ENCODE measurements around the gene GLIS2. TPM values are rescaled to one million over a fixed set of nuclear protein-coding genes. Genes with fewer than 3 reads are reported as not detected.

GLIS2 gene
- total RNA-seq, 1 experiment from 2014 or later, result 3.2 TPM

- DNase-seq (ENCODE audit: low spot score), result peak; percentile 88
These were observed 53.3 kb downstream of the GLIS2 start for GRCh38 chr16:4369007-4369733.

DNA sequence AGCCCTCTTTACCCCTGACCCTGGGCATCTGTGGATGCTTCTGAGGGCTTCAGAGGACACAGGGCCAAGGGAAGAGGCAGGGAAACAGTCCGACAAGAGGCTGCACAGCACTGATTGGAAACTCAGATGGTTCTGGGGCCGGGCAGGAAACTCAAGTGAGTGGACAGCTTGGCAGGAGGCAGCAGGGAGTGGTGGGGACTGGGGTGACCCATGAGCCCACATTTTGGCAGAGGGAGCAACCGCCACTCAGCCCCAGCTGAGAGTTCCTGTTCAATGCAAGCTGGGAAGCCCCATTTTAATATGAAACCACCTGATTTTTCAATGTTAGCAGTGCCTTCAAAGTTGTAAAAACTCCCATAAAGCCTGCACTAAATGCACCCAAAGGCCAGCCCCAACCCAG lies 54.3 kb downstream of the GLIS2 start:
- DNase-seq (ENCODE audit: low spot score), result no peak

GRCh38 chr16:4370570-4371356 lies 54.9 kb downstream of the GLIS2 start:
- peak; percentile 95 for DNase-seq (ENCODE audit: low spot score)

GRCh38 chr16:4371357-4372000 lies 55.6 kb downstream of the GLIS2 start, which contains the start of gene VASN:
Gene VASN, plus strand, starts transcription at chr16:4371848. Its CDS starts 9,030 bp downstream, at chr16:4380878.
- DNase-seq (ENCODE audit: low spot score), result peak; percentile 62

GRCh38 chr16:4372001-4372577 lies 56.2 kb downstream of the GLIS2 start:
- DNase-seq (ENCODE audit: low spot score), result no peak

DNA sequence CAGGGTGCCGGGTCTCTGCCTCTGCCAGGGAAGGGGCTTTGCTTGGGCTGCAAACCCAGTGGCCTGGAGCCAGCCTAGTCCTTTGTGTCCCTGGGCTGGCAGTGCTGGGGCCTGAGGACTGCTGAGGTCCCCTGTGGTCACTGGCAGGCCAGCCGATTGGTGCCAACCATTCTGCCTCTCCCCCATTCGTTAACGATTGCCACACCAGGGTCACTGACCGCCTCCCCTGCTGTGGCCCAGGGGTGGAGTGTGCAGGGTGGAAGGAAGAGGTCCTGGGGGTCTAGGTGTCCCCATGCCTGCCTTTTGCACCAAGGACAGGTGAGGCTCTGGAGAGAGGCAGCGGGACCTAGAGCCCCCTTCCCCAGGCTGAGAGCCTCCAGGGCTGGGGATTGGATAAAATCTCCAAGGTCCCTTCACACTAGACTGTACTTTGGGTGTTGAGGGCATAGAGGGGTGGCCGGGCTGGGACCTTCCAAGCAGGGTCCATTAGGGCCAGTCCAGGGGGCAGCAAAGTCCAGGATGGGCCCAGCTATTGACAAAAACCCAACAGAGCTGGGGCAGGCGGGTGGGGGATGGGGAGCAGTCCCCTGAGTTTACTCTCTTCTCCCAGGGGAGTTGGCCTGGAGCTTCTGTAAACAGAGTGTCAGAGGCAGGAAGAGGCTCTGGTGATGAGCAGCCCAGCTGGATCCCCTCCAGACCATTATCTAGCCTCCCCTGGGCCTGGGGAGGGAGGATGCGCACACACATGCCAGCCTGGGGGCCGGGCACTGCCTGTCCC lies 56.9 kb downstream of the GLIS2 start:
- DNase-seq (ENCODE audit: low spot score), result peak; percentile 86

GRCh38 chr16:4373356-4373908 lies 57.6 kb downstream of the GLIS2 start:
- no peak for DNase-seq (ENCODE audit: low spot score)

DNA sequence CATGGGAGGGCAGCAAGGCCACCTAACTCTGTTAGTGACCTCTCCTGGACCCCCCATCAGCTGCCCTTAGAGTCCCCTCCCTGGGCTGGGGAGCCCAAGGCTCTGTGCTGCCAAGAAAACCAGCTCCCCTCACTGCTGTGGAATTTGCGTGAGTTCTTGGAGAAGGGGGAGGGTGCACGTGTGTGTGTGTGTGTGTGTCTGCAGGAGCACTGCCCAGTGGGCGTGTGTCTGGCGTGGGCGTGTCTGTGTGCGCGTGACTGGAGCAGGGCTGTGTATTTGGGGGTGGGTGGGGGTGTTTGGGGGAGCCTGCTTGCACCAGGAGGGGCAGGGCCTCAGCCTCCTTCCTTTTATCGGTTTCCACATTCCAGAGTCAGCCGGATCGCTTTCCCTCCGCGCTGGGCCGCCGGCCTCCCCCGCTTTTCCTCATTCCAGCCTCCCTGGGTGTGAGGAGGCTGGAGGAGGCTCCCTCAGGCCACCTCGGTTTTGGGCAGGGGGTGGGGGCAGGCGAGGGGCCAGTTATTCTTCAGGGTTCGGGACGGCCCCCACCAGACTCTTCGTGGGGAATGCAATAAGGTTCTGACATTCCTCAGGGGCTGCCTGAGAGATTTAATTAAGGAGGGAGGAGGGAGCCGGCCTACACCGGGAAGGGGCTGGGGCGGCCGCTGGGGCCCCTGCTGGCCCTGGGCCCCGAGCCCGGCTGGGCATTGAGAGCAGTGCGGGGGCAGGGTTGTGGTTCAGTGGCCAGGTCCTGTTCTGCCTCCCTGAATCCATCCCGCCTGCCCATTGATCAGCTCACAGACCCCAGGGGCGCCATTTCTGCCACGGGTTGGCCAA lies 58.3 kb downstream of the GLIS2 start:
- DNase-seq (ENCODE audit: low spot score), result peak; percentile 80

DNA sequence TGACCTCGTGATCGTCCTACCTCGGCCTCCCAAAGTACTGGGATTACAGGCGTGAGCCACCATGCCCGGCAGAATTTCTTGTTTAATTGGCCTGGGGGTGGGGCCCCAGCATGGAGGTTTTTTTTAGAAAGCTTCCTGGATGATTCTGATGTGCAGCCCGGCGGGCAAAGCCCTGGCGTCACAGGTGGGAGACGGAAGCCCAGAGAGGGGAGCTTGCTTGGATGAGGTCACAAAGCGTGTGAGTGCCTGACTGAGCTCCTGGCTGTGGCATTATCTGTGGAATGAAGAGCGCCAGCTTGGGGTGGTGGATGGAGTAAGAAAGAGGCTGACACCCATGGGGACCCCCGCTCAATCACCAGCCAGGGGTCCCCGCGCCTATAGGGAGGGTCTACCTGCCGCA lies 59.9 kb downstream of the GLIS2 start:
- DNase-seq (ENCODE audit: low spot score), result peak; percentile 87

- DNase-seq (ENCODE audit: low spot score), result peak; percentile 81
These were observed 60.4 kb downstream of the GLIS2 start for GRCh38 chr16:4376126-4376892.

GRCh38 chr16:4376893-4377572 lies 61.2 kb downstream of the GLIS2 start:
- no peak for DNase-seq (ENCODE audit: low spot score)

- peak; percentile 64 for DNase-seq (ENCODE audit: low spot score)
These were observed 61.8 kb downstream of the GLIS2 start for GRCh38 chr16:4377573-4378154.

- DNase-seq (ENCODE audit: low spot score), result peak; percentile 68
These were observed 62.3 kb downstream of the GLIS2 start for GRCh38 chr16:4378161-4378666.

- no peak for DNase-seq (ENCODE audit: low spot score)
These were observed 63.3 kb downstream of the GLIS2 start for GRCh38 chr16:4378999-4379690.

GRCh38 chr16:4380119-4381063 lies 64.5 kb downstream of the GLIS2 start:
- DNase-seq (ENCODE audit: low spot score), result no peak

Measured in A172 (cell line).